Globus pallidus (tissue), 1 donor: ENCODE data around the gene CAMTA1.
"Not testable (repeated sequence)": the region's sequence is repeated elsewhere in the genome, so short reads cannot be mapped to it uniquely, and the experiment has no call there.

ENCODE experiments used
- DNase-seq: peaks from one replicate; pipeline ENCODE4 v3.0.0-alpha.2; 2015; ENCODE audit warnings: low spot score

CAMTA1 gene

DNA sequence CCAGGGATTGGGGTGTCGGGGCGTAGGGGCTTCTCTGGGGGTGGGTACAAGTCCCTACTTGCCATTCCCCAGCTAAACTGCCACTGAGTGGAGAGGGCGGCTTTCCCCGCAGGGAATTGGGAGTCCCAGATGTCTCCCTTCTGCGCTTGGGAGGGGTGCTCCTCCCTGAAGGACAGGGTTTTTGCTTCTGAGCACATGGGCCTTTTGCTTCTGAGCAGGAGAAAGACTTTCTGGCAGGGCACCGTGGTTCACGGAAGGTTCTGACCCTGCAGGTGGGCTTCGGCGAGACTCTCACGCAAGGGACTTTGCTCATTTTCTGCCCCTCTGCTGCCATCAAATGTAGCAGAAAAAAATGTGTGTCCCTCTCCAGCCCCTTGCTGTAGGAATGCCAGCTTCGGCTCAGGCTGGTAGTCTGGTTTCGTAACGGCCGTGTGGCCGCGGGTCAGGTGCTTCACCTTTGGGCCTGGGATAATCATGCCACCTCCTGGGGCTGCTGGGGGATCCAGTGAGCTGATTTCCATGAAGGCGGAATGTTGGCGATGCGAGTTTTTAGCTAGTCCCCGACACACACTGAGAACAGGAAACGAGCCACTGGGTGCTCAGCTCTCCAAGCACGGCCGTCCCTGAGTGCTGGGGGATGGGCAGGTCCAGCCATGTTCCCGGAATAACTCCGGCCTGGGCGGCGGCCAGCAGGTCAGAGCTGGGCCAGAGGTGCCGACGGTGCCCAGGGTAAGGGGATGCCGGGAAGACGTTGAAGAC lies 364.0 kb downstream of the CAMTA1 start:
- no peak for DNase-seq

DNA sequence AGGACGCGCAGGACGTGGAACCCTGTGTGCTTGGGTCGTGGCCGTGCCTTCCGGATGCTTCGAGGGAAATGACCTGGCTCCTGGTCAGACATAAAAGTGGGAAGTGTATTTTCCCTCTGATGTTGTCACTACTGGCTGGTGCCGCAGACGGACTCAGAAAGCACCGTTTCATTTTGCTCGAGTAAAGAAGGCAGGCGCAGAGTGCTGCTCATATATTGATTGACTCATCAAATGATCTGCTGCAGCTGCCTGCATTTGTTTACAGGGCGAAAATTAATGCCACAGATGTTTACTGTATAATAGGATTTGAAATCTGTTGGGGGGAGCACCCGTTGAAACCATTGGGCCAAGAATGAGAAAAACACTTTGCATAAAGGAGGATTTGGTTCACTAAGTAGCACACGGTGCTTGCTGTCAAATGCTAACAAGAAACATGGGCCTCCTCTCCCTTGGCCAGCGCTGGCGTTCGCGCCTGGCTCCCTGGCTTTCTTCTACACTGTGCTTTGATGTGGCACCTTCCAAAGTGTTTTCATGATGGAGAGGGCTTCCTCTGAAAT lies 365.5 kb downstream of the CAMTA1 start:
- no peak for DNase-seq

DNA sequence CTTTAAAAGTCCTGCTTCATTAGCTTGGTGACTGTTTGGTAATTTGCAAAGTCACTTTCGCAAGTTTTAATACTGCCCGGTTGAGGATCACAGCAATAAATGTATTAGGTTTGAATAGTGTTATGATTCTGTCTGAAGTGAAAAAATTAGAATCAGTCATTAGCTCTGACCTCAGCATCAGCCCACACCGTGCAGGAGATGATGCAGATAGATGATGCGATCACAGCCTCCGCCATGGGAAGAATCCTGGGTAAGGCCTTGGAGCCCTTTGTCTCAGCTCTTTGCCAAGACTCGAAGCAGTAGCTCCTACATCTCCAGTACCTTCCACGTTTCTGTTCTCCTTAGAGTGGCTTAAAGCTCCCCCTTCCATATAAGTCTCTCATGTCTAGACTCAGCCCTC lies 366.7 kb downstream of the CAMTA1 start:
- no peak for DNase-seq

DNA sequence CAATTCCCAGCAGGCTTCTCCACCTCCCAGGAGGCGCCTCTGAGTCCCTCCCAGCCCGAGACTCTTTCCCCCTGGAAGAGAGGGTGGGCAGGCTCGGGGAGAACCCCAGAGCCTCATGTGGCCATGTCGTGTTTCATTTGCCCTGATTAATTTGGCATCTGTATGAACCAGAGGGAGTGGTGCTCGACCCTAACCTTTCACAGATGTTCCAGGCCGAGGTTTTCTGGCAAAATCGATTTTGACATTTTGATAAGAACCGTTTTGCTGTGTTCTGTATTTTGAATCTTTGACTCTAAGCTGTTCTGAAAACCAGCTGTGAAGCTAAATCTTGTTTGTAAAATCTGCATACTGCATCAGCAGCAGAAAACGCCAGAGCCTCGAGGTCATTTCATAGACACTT lies 367.4 kb downstream of the CAMTA1 start:
- DNase-seq: no peak

DNA sequence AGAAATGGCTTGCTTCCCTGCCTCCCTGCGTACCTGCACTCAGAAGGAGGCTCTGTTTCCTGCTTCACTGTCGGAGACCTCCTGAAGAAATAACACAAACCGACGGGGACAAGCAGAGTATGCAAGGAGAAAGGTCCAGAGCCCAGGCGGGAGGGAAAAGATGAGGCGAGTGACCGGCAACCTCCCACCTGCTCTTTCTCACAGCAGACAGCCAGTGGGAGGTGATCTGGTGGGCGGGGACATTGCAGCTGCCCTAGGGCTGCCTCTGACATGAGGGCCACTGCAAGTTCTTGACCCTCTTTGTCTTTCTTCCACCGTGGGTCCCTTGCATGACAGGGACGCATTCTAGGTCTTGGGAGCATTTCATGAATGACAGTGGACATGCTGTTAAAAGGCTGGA lies 368.2 kb downstream of the CAMTA1 start:
- no peak for DNase-seq

DNA sequence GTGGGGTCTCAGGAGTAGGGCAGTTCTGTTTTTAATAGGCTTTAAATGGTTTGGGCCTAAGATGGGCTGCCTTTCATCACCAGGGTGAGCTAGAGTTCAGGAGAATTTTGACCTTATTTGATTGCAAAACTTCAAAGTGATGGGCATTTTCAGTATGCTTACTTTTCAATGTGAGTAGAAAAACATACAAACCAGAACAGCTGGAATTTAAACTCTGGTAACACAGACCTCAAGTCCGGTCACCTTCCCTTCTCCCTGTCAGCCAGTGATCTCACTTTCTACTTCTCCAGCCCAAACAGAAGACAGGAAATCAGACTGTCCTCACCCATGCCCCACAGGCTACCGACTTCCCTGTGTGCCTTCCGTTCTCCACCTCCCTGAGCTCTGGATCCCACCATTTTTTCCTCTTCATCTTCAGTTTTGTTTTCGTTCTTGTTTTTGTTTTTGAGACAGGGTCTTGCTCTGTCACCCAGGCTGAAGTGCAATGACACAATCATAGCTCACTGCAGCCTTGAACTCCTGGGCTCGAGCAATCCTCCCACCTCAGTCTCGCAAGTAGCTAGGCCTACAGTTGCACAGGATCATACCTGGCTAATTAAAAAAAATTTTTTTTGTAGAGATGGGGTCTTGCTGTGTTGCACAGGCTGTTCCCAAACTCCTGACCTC lies 374.0 kb downstream of the CAMTA1 start:
- DNase-seq: no peak

DNA sequence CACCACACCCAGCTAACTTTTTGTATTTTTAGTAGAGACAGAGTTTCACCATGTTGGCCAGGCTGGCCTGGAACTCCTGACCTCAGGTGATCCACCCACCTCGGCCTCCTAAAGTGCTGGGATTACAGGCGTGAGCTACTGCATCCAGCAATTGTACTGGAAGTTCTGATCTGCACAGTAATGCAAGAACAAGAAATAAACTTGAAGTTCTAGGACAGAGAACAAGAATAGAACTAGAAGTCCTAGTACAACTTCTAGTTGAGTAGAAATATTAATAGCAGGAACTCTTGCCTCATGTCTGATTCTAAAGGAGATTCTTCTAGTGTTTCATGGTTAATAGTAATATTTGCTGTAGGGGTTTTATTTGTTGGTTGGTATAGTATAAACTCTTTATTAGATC lies 383.3 kb downstream of the CAMTA1 start:
- DNase-seq: not testable (repeated sequence)

DNA sequence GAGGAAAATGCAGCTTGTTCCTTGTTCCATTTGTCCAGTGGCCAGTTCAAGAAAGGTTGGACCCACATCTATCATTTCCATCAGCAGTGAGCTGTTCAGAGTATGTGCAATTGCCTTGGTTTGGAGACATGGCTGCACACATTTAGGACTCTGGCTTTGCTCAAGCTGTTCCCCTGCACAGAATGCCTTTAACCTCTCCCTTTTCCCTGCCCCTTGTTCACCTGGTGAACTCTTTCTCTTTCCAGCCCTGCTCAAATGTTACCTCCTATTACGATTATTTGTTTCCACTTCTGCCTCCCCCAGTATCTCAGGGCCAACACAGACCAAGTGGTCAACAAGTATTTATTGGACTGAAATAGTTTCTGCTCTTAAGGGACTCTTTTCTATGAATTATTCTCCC lies 385.9 kb downstream of the CAMTA1 start:
- DNase-seq: no peak

DNA sequence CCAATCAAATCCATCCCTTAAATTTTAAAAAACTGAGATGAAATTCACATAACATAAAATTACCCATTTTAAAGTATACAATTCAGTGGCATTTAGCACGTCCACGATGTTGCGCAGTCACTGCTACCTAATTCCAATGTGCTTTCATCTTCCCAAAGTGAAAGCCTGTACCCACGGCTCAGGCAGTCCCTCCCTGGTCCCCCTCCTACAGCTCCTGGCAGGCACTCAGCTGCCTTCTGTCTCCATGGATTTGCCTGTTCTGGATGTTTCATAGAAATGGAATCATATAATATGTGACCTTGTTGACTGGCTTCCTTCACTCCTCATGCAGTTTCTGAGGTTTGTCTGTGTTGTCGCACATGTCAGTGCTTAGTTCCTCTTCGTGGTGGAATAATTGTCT lies 386.3 kb downstream of the CAMTA1 start:
- no peak for DNase-seq

DNA sequence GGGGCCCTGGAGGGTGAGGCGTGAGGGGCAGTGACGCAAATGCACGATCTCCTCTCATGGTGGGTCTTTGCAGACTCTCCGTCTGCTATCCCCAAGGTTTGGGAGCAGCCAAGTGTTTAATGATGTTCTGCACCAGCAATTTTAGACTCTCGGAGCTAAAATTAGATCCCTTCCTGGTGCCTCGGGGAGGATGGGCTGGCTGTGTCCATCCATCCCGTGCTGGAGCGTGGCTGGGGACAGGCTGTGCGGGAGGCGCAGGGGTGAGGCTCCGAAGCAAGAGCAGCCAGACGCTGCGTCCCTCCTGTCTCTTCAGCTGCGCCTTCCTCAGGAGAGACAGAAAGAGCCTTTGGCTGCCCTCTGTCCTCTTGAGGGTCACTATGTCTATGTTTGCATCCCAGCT lies 387.6 kb downstream of the CAMTA1 start:
- DNase-seq: no peak

DNA sequence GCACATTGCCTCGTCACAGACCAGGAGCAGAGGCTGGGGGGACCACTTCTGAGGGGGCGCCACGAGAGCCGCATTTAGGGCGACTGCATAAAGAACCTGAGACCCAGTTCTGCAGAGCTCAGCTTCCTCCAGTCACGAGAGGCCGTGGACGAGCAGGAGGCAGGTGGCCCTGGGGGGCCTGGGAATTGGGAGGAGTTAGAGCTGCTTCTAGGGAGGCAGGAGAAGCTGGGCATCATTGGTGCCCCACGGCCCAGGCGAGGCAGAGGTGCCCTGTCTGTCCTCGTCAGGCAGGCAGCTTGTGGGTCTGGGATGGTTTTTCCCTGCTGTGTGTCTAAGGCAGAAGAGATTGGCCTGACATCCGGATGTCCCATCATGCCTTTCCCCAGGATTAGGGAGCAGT lies 389.3 kb downstream of the CAMTA1 start:
- no peak for DNase-seq

DNA sequence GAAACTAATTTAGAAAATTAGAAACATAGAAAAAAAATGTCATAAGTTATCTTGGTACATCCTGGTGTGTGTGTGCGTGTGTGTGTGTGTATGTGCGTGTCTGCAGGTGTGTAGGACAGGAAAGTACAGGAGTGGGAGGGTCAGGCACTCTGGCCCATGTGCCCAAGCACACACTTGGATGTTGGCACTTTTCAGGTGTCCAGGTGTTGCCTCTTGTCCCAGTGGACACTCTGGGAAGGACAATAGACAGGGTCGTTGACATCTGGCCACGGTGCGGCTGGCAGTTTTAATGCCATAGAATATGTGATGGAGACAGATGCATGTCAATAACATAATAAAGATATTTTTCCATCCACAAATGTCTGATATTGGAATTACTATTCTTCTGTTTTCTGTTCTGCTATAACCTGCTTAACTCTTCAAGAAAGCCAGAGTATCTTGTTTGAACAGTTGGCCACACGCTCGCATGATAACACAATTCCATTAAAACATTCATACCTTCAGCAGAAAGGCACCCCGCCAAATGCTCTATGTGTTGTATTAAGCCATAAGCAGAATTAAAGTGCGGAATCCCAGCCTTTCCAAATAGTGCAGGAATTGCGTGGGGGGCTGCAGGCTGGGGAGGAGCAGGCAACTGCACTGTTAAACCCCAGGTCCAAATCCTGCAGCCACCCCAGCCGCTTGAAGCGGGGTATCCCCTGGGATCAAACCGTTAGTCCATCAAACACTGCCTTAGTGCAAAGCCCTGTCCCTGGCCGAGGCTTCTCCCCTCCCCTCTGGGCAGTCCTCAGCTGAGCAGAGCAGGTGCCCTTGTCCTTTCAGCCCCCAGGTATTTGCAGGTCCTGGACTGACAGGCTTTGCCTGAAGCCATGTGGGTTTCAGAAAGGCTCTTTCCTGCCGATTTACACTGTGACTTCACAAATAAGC lies 390.0 kb downstream of the CAMTA1 start:
- no peak for DNase-seq

- DNase-seq: no peak
These were observed 391.8 kb downstream of the CAMTA1 start for GRCh38 chr1:7177021-7177420.

DNA sequence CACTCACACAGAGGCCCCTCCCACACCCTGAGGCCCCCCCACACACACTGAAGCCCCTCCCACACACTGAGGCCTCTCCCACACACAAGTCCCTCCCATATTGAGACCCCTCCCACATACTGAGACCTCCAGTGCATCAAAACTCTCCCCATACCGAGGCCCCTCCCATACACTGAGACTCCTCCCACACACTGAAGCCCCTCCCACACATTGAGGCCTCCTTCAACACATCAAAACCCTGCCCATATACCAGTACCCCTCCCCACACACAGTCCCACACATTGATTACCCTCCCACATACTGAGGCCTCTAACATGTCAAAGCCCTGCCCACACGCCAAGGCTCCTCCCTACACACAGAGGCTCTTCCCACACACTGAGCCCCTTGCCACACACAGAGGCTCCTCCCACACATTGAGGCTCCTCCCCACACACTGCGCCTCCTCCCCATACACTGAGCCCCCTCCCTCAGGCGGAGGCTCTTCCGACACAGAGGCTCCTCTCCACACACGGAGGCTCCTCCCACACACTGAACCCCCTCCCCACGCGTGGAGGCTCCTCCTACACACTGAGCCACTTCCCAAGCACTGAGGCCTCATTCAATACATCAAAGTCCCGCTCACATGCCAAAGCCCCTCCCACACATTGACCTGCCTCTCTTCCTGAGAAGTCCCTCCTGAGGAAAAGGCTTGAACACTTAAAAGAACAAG lies 392.3 kb downstream of the CAMTA1 start:
- no peak for DNase-seq

DNA sequence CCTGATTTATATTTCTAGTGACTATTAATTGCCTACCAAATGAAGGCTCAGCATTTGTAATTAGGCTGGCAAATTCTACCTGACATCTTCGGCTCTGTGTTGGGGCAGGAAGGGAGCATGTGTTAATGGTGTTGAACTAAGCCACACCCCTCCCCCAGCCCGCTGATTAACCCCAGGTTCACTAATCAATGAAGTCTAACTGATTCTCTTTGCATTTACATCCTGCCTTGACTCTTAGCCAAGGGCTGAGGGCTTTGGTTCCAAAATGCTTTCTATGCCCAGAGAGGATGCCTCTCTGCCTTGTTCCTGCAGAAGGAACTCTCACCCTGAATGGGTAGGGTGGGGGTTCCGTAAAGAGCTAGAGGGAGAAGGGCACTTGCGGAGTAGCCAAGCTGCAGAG lies 393.1 kb downstream of the CAMTA1 start:
- DNase-seq: no peak

GRCh38 chr1:7178741-7179140 lies 393.5 kb downstream of the CAMTA1 start:
- no peak for DNase-seq

DNA sequence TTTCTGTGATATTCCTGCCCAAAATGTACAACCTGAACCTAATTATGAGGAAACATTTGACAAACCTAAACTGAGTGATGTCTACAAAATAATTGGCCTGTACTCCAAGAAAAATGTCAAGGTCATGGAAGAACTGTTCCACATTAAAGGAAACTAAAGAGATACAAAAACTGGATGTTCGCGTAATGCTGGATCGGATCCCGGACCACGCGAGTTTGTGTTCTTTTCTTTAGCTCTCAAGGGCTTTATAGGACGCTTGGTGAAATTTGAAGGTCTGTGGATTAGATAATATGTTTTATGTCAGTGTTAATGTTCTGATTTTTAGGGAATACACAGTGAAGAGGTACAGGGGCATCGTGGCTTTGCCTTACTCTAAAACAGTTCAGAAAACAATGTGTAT lies 400.5 kb downstream of the CAMTA1 start:
- DNase-seq: no peak

GRCh38 chr1:7186382-7187111 lies 401.3 kb downstream of the CAMTA1 start:
- no peak for DNase-seq

- no peak for DNase-seq
These were observed 401.8 kb downstream of the CAMTA1 start for GRCh38 chr1:7187112-7187493.

- DNase-seq: no peak
These were observed 405.0 kb downstream of the CAMTA1 start for GRCh38 chr1:7190261-7190660.

DNA sequence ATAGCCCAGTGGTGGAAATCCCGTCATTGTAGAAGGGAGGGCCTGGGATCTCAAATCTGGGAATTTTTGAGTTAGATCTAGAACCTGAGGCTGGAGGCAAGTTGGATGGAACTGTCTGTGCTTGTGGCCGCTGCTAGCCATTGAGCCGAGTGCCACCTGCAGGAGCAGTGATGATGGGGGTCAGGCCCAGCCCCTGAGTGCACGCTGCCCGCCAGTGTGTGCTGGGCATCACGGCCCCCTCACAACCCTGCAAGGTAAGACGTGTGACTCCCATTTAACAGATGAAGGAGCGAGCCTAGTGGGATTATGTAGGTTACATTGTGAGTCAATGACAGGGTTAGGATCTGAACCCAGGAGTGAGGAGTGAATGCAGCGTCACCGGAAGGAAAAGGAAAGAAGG lies 407.2 kb downstream of the CAMTA1 start:
- DNase-seq: no peak
